ENCODE data around the gene PLD4.

PLD4 gene

DNA sequence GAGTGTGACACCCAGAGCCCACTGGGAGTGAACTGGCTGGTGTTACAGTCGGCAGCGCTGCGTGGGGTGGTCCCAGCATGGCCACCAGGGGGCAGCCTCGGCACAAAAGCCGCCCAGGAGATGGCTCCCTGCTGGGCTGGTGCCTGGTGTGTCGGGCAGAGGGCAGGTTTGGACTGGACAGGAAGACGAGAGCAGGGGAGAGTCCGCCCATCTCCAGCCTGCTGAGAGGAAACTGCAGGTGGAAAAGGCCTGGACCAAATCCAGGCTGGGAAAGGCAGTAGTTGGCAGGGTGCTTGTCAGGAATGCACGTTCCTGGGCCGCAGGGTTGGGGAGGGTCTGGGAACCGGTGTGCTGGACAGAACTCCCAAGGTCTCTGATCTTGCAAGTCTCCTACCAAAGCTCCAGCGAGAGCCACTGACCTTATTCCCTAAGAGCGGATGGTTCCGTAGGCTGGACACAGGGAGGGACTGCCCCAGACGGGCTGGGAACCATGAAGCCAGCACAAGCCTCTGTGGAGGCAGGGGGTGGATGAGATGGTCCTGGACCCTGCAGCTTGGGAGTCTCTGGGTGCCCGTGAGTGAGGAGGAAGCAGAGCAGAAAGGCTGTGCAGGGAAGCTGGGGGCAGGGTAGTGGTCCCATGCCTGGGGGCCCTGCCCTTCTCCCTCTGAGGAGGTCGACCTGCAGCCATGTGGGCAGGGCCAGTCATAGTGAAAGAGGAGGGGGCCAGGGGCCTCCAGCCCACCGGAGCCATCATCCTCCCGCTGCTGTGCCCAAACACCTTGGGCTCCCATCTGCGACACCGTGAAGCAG, 51.7 kb downstream of the PLD4 start:
- DNase-seq, result peak; percentile 71

DNA sequence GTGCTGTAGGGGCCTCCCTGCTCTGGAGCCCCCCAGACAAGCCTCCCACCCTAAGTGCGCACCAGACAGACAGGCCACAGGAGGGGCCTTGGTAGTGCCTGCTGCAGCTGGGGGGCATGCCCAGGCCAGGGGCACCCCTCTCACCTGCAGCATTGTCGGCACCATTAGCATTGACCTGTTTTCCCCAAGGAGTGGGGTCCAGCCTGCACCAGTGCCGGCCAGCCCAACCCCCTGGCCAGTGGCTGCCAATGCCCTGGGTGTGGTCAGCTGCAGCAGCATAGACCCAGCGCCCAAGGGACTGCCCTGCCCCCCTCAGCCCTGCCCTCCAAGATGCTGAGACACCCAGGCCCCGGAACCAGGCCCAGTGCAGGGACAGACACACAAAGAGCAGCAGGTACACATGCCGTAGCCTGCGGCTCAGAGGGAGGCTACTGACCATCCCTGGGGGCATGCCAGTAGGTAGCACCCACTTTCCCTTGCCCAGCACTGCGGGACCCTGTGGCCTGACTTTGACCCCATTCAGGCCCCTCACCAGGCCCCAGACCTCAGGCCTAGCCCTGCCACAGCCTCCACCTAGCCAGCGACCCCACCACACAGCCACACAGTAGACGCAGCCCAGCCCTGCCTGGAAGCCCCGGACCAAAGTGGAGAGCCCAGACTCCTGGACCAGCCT, 52.5 kb downstream of the PLD4 start:
- DNase-seq, result no peak

DNA sequence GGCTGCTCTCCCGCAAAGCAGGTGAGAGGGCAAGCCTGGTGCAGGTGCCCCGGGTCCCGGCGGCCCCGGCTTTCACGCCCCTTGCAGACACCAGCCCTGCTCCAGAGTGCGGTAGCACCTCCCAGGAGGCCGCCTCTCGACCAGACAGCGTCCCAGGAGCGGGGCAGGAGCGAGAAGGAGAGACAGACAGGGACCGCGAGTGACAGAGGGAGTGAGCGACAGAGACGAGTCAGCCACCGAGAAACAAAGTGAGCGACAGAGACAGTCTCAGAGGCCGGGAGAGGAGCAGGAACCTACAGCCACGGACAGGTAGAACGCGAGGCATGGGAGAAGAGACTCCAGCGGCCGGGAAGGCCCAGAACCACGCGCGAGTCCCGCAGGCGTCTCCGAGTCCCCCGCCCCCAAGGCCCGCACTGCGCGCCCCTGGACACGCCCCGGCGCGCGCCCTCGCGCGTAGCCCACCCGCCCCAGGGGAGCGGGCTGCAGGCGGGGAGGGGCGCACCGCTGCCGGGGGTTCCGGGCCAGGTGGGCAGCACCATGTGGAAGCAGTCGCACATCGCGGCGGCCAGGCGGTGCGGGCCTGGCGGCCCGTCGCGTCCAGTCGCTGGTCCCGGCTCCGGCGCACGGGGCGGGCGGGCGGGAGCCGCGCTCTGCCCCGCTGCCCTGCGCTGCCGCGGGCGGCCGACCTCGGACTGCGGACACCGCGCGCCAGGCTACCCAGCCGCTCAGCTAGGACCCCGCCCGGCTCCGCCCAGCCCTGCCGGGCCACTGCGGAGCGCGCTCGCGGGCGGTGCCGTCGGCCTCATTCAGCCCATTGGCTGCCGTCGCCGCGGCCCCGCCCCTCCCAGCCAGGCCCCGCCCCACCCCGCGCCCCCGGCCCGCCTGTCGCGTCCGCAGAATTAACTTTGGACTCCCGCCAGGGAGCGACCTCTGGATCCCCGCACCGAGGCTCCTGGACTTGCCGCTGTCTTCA, 53.3 kb downstream of the PLD4 start, which contains the start of gene AHNAK2:
Gene AHNAK2 (minus strand): TSS at position 694 of the 973 bp plus-strand sequence. CDS start 137 bp downstream, at position 557.
- peak; percentile 35 for DNase-seq

DNA sequence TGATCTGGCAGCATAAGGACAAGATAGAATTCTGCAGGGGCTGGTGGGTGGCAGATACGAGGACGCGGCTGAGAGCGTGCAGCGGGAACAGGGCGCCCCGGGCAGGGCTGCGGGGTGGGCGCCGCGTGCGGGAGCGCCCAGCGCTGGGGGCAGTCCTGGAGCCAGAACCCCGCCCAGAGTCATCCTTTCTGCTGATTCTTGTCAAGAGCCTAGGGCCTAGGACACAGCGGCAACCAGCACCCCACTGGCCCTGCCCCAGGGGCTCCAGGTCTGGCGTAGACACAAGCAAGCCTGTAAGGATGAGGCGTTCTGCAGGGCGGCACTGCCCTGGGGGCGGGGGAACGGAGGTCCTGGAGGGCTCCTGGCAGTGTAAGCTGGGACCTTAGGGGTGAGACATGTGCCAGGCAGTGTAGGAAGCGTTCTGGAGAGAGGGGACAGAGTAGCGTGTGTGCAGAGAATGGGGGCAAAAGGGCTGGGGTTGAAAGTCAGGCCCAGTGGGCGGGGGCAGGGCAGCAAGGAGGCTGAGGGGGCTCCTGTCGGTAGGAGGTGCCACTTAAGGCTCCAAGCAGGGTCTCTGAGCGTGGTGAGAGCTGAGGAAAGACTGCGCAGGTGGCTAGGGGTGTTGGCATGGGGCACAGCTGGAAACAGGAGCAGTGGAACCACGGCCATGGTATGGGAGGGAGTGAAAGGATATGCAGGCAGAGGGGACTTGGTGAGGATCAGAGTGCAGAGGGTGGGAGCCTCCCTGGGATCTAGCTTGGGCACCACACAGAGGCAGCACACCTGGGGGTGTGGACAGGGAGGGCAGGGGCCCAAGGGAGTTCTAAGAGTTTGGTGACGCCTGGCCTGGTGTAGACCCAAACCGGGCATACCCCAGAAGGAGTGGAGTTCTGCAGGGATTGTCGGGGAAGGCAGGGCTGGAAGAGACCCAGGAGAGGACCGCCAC, 54.3 kb downstream of the PLD4 start:
- no peak for DNase-seq

DNA sequence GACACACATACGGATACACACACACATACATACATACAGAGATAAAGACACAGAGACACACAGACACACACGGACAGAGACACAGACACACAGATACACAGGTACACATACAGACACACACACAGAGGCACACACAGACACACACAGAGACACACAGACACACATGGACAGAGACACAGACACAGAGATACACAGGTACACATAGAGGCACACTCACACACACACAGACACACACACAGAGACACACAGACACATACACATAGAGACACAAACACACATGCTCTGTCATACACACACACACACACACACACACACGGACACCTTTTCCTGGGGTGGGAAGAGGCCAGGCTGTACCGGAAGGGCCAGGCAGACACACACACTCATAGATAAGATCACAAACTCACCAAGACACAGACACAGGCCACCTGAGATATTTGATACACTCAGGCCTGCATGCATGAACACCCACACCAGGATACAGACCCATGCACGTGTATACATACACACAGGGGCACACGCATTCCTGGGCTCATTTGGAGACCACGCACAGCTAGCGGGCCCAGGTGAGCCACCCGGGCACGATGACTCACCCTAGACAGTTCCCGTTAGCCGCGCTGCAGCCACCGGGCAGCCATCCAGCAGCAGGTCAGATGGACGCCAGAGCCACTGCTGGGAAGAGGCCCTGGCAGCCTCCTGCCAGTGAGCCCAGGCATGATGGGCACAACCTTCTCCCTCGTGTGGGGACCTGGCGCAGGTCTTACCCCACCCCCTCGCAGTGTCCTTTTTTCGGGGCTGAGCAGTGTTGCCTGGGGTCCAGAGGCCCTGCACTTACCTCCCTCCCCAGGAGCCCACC, 55.3 kb downstream of the PLD4 start:
- DNase-seq, result no peak

DNA sequence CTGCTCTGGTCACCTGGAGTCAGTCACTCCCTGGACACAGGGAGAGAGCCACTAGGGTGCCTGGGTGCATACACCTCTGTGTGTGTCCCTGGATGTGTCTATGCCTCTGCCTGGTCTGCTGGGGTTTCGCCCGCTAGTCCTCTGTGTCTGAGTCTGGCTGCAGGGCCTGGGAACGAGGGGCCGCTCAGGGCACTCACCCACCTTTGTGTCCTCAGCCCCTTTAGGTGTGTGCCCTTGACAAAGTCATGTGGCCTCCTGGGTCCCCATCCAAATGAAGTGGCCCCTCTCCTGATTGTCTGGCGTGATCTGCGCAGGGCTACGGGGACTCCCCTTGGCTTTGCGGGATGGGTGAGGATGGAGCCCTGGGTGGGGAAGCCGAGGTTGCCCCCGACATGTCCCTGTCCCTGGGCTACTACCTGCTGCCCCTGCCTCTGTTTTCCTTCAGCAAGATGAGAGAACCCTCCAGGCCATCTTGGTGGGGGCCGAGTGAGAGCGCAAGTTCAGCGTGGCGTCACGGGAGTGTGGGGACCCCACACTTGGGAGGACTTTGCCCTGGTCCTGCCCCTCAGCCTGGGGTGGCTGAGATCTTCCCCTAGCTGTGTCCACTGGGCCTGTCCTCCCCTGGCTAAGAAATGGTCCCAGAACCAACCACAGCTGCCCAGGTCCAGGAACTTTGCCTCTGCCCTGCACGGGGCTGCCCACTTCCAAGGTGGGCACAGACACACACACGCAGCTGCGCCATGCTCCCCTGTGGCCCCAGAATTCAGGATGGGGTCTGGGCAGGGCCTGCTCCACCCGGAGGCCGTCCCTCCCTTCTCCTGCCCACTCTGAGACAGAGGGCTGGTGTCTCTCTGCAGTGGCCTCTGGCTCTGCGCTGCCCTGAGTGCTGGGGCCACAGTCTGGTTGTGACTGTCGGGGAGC, 56.2 kb downstream of the PLD4 start:
- no peak for DNase-seq

DNA sequence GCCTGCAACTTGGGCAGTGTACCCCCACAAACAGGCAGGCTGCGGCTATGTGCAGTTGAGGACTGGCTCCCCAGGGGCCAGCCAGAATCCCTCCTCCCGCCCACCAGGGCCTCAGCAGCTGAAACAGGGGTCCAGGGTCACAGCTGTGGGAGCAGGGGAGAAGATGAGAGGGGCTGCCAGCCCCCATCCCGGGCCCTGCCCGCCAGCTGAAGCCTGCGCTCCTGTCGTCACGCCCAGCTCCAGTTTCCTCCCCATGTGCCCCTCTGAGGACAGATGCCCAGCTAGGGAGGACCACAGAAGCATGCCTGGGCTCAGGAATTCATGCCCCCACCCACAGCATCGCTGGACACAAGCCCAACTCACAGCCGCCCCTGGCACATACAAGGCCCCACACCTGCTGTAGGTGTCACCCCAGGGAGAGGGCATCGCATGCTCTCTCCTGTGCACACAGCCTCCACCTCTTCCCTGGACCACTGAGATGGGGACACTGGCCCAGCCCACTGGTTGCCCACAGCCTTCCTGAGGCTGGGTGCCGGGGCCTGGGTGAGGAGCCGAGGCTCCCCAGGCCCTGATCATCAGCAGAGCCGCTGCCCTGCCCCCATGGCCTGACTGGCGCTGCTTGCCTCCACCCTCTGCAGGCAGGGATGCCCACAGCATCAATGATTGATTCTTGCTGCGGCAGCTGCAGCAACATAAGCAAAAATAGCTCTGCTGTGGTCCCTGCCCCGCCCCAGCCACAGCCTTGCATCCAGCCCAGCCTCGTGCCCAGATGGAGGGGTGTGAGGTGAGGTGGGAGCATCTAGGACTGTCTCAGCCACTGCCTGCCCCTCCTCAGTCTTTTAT, 57.2 kb downstream of the PLD4 start:
- DNase-seq, result no peak

DNA sequence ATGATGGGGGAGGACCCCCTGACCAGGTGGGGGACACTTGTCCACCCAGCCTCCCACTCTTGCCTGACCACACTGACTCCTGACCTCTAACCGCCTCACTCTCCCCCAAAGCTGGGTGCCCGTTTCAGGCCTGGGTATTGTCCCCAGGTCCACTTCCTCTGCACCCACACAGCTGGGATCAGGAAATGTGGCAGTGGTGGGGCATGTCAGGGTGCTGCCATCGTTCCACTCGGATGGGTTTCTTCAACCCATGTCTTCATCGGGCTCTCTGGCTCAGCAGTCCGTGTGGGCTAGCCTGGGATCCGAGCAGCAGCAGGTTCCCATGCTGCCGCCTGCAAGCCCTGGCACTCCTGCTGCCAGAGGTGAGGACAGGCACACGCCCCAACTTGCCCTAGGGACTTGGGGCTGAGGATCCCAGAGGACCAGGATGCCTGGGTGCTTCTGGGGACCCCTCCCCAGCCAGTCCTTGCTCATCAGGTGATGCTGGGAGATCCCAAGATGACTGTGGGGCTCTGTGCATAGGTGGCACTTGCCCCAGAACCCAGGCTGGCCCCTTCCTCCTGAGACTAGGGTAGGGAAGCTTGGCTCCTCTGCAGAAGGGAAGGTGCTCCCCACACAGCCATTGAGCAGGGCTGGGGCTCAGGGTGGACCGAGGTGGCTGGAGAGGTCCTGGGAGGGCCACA, 58.0 kb downstream of the PLD4 start:
- no peak for DNase-seq

Data from NCI-H1436 (cell line).